GM23338 (cell line): ENCODE data around the gene METTL26. TPM values are rescaled to one million over a fixed set of nuclear protein-coding genes. Genes with fewer than 3 reads are reported as not detected.

ENCODE experiments used
- ATAC-seq: fragments of 200-7000 bp; cut with Tn5 transposase; 3 replicates; pipeline ENCODE4 v1.9.1; 2020
- DNase-seq: peaks from one replicate; pipeline ENCODE4 v3.0.0-alpha.2; 2015; ENCODE audit warnings: low spot score
- H2AFZ ChIP-seq: fragments of 200-600 bp; sonication (generic); 2 replicates; pipeline ENCODE4 v1.8.0; 2016; ENCODE audit warnings: antibody characterized with exemption, mild to moderate bottlenecking, moderate library complexity
- H3F3A ChIP-seq: fragments of 200-600 bp; sonication (generic); replicated peaks from 2 replicates; pipeline ENCODE4 v1.8.0; 2017; ENCODE audit warnings: antibody characterized with exemption, mixed run types, low read depth
- H3K27ac ChIP-seq: fragments of 200-600 bp; sonication (generic); 2 replicates; pipeline ENCODE4 v1.6.1; 2016; ENCODE audit warnings: low read depth
- H3K27me3 ChIP-seq: fragments of 200-600 bp; sonication (generic); 2 replicates; pipeline ENCODE4 v1.8.0; 2016; ENCODE audit warnings: mild to moderate bottlenecking, mixed run types, moderate library complexity; ENCODE audit not compliant: insufficient read depth
- H3K36me3 ChIP-seq: fragments of 200-600 bp; sonication (generic); 2 replicates; pipeline ENCODE4 v1.8.0; 2016; ENCODE audit warnings: mild to moderate bottlenecking; ENCODE audit not compliant: insufficient read depth
- H3K4me1 ChIP-seq: fragments of 200-600 bp; sonication (generic); 2 replicates; pipeline ENCODE4 v1.8.0; 2016; ENCODE audit warnings: mild to moderate bottlenecking, moderate library complexity; ENCODE audit not compliant: insufficient read depth
- H3K4me2 ChIP-seq: fragments of 200-600 bp; sonication (generic); 2 replicates; pipeline ENCODE4 v1.7.1; 2017; ENCODE audit warnings: mixed run types
- H3K4me3 ChIP-seq: fragments of 200-600 bp; sonication (generic); 2 replicates; pipeline ENCODE4 v1.6.1; 2016; ENCODE audit warnings: mixed run types
- H3K79me2 ChIP-seq: fragments of 200-600 bp; sonication (generic); replicated peaks from 2 replicates; pipeline ENCODE4 v1.8.0; 2017; ENCODE audit warnings: mild to moderate bottlenecking; ENCODE audit not compliant: insufficient read depth
- H3K9me2 ChIP-seq: fragments of 200-600 bp; sonication (generic); 2 replicates; pipeline ENCODE4 v1.8.0; 2017; ENCODE audit not compliant: insufficient read depth
- H4K20me1 ChIP-seq: fragments of 200-600 bp; sonication (generic); replicated peaks from 2 replicates; pipeline ENCODE4 v1.8.0; 2017; ENCODE audit warnings: mild to moderate bottlenecking; ENCODE audit not compliant: insufficient read depth
- H3K27ac Mint-ChIP-seq: 2 replicates; pipeline ENCODE4 v1.8.0; 2020; ENCODE audit warnings: inconsistent platforms, mild to moderate bottlenecking, moderate library complexity, mixed read lengths
- H3K27me3 Mint-ChIP-seq: 3 replicates; pipeline ENCODE4 v1.8.0; 2022; ENCODE audit warnings: low read depth, mild to moderate bottlenecking, moderate library complexity, mixed read lengths, inconsistent platforms; ENCODE audit not compliant: insufficient read depth, poor library complexity
- H3K36me3 Mint-ChIP-seq: 3 replicates; pipeline ENCODE4 v1.8.0; 2021; ENCODE audit warnings: low read depth, mild to moderate bottlenecking, inconsistent platforms, moderate library complexity, mixed read lengths
- H3K4me1 Mint-ChIP-seq: 3 replicates; pipeline ENCODE4 v1.8.0; 2020; ENCODE audit warnings: mild to moderate bottlenecking, inconsistent platforms, mixed read lengths
- H3K4me3 Mint-ChIP-seq: 3 replicates; pipeline ENCODE4 v1.8.0; 2021; ENCODE audit warnings: moderate library complexity, mild to moderate bottlenecking, inconsistent platforms, mixed read lengths
- H3K9me3 Mint-ChIP-seq: 3 replicates; pipeline ENCODE4 v1.8.0; 2020; ENCODE audit warnings: moderate library complexity, mild to moderate bottlenecking, inconsistent platforms, mixed read lengths
- CTCF ChIP-seq, 2 experiments: fragments of 200-600 bp in 1 of 2; sonication (generic) in 1 of 2; conservative IDR thresholded peaks; 2 replicates each; pipeline versions ENCODE4 v1.5.1 to v1.6.1; 2016 to 2017; ENCODE audit warnings: antibody characterized with exemption in 2 of 2, low read depth in 2 of 2, mild to moderate bottlenecking in 2 of 2, moderate library complexity in 1 of 2
- ETS1 ChIP-seq: IDR thresholded peaks from 2 replicates; pipeline ENCODE4 v1.6.1; 2016; ENCODE audit warnings: antibody characterized with exemption
- EZH2 ChIP-seq: fragments of 200-600 bp; sonication (generic); IDR thresholded peaks from one replicate; pipeline ENCODE4 v1.8.0; 2017; ENCODE audit warnings: antibody characterized with exemption, mild to moderate bottlenecking, low read depth; ENCODE audit not compliant: unreplicated experiment
- JUNB ChIP-seq: IDR thresholded peaks from one replicate; pipeline ENCODE4 v1.6.1; 2016; ENCODE audit warnings: antibody characterized with exemption; ENCODE audit not compliant: unreplicated experiment
- POLR2AphosphoS5 ChIP-seq: IDR thresholded peaks from 2 replicates; pipeline ENCODE4 v1.6.1; 2016; ENCODE audit warnings: antibody characterized with exemption, low read depth
- STAT1 ChIP-seq: IDR thresholded peaks from one replicate; pipeline ENCODE4 v1.6.1; 2016; ENCODE audit warnings: antibody characterized with exemption; ENCODE audit not compliant: unreplicated experiment
- ZNF462 ChIP-seq: fragments of 250-450 bp; sonication (Bioruptor Pico); IDR thresholded peaks from 2 replicates; pipeline ENCODE4 v1.5.0; 2020; ENCODE audit warnings: mild to moderate bottlenecking, moderate library complexity
- polyA plus RNA-seq: library from polyadenylated mRNA; unstranded; fragments of >200 nt; fragmentation: Nextera tagmentation; extraction: Ambion mirVana; gene quantifications from 2 replicates; pipeline ENCODE4 v1.2.1, GENCODE V29; 2016
- total RNA-seq: library from RNA; depleted of rRNA; stranded (reverse); fragments of >200 nt; shearing (Covaris generic); gene quantifications from 2 replicates; pipeline ENCODE4 v1.2.3, GENCODE V29; 2014

METTL26 gene
- total and polyA plus RNA-seq, 2 experiments from 2014 or later, result 153 to 223 TPM

GRCh38 chr16:596736-597060 lies 39.4 kb downstream of the METTL26 start:
- no peaks in the 10 kb centered on the region for H3K9me2 ChIP-seq
- peaks cover 2% of the 10 kb centered on the region; the same call in 1 of the 3 replicates for H3K4me1 Mint-ChIP-seq
- no peak overlapping the region for H3K4me3 ChIP-seq
- no peak overlapping the region for H3K27ac Mint-ChIP-seq
- peaks cover 16% of the 10 kb centered on the region for H3K36me3 Mint-ChIP-seq
- H3K27me3 ChIP-seq, result no peaks in the 10 kb centered on the region
- 0 out of 2 replicates have a peak, but pooled peaks cover 3% of the 10 kb centered on the region for H3F3A ChIP-seq
- H3K9me3 Mint-ChIP-seq, result no peaks in the 10 kb centered on the region; the same call in 1 of the 3 replicates
- H3K4me2 ChIP-seq, result no peak overlapping the region
- TF ChIP-seq JUNB, result no peak
- no peak overlapping the region for H3K27ac ChIP-seq
- H2AFZ ChIP-seq, result no peak overlapping the region
- H3K4me1 ChIP-seq, result no peaks in the 10 kb centered on the region
- peaks cover 18% of the 10 kb centered on the region for H3K27me3 Mint-ChIP-seq
- DNase-seq, result no peak
- H3K36me3 ChIP-seq, result no peaks in the 10 kb centered on the region
- peaks cover 13% of the 10 kb centered on the region for H4K20me1 ChIP-seq
- no peak for ATAC-seq
- peaks cover 32% of the 10 kb centered on the region for H3K79me2 ChIP-seq
- H3K4me3 Mint-ChIP-seq, result no peak overlapping the region

GRCh38 chr16:595942-596735 lies 40.0 kb downstream of the METTL26 start:
- Histone ChIP-seq H4K20me1 (peaks cover 15% of the 10 kb centered on the region), H3K4me1 (no peaks in the 10 kb centered on the region), H3K36me3 (no peaks in the 10 kb centered on the region), H3K4me2 (no peak overlapping the region), H3K27ac (no peak overlapping the region), H3K79me2 (peaks cover 30% of the 10 kb centered on the region), H2AFZ (no peak overlapping the region), H3K27me3 (no peaks in the 10 kb centered on the region), H3F3A (0 out of 2 replicates have a peak, but pooled peaks cover 3% of the 10 kb centered on the region), H3K4me3 (no peak overlapping the region), H3K9me2 (no peaks in the 10 kb centered on the region)
- peaks cover 3% of the 10 kb centered on the region for H3K4me1 Mint-ChIP-seq
- no peak for DNase-seq
- no peaks in the 10 kb centered on the region; the same call in 1 of the 3 replicates for H3K9me3 Mint-ChIP-seq
- no peak overlapping the region; the same call in 2 of the 3 replicates for H3K4me3 Mint-ChIP-seq
- peaks cover 16% of the 10 kb centered on the region for H3K36me3 Mint-ChIP-seq
- no peak for ATAC-seq
- H3K27ac Mint-ChIP-seq, result no peak overlapping the region
- H3K27me3 Mint-ChIP-seq, result peaks cover 17% of the 10 kb centered on the region
- no peak for TF ChIP-seq ETS1
- TF ChIP-seq ZNF462, result no peak
- no peak for TF ChIP-seq CTCF (conservative IDR thresholded peaks at IDR 0.05; ENCODE audit: low read depth in 2 of 2)
- TF ChIP-seq EZH2, result no peak
- TF ChIP-seq STAT1, result no peak
- no peak for TF ChIP-seq POLR2AphosphoS5
- TF ChIP-seq JUNB, result no peak
